Endodermal cell (in vitro differentiated cells): ENCODE data around the gene IL1F10. TPM values are rescaled to one million over a fixed set of nuclear protein-coding genes. Genes with fewer than 3 reads are reported as not detected.

Experiments
- DNase-seq: peaks from one replicate; pipeline ENCODE4 v3.0.0-alpha.2; 2017
- H3K27ac ChIP-seq: 2 replicates; pipeline ENCODE4 v1.5.1; 2013; ENCODE audit warnings: mild to moderate bottlenecking, low read depth, low read length, moderate library complexity
- H3K27me3 ChIP-seq: 2 replicates; pipeline ENCODE4 v1.6.1; 2013; ENCODE audit warnings: mild to moderate bottlenecking, low read length, moderate library complexity; ENCODE audit not compliant: insufficient read depth, control insufficient read depth, poor library complexity, severe bottlenecking
- H3K36me3 ChIP-seq: 2 replicates; pipeline ENCODE4 v1.7.0; 2013; ENCODE audit warnings: mild to moderate bottlenecking, low read length, moderate library complexity; ENCODE audit not compliant: control insufficient read depth, insufficient read depth
- H3K4me1 ChIP-seq: one replicate; pipeline ENCODE4 v1.7.0; 2013; ENCODE audit warnings: low read length; ENCODE audit not compliant: control insufficient read depth, insufficient read depth
- H3K4me3 ChIP-seq: 2 replicates; pipeline ENCODE4 v1.5.1; 2013; ENCODE audit warnings: mild to moderate bottlenecking, low read length, moderate library complexity
- H3K9ac ChIP-seq: 2 replicates; pipeline ENCODE4 v1.6.1; 2013; ENCODE audit warnings: mild to moderate bottlenecking, low read length, moderate library complexity; ENCODE audit not compliant: poor library complexity, severe bottlenecking; ENCODE audit errors: extremely low read depth
- H3K9me3 ChIP-seq: 2 replicates; pipeline ENCODE4 v1.6.1; 2013; ENCODE audit warnings: mild to moderate bottlenecking, low read length, moderate library complexity; ENCODE audit not compliant: control insufficient read depth
- H3K27ac Mint-ChIP-seq: 2 replicates; pipeline ENCODE4 v1.8.0; 2020; ENCODE audit warnings: mixed read lengths
- H3K27me3 Mint-ChIP-seq: 2 replicates; pipeline ENCODE4 v1.8.0; 2021; ENCODE audit warnings: mild to moderate bottlenecking, mixed read lengths; ENCODE audit not compliant: insufficient read depth
- H3K36me3 Mint-ChIP-seq: 2 replicates; pipeline ENCODE4 v1.8.0; 2020; ENCODE audit warnings: low read depth, mixed read lengths
- H3K4me1 Mint-ChIP-seq: 2 replicates; pipeline ENCODE4 v1.8.0; 2020; ENCODE audit warnings: mixed read lengths
- H3K4me3 Mint-ChIP-seq: 2 replicates; pipeline ENCODE4 v1.8.0; 2020; ENCODE audit warnings: mild to moderate bottlenecking, moderate library complexity, mixed read lengths
- H3K9me3 Mint-ChIP-seq: 2 replicates; pipeline ENCODE4 v1.8.0; 2020; ENCODE audit warnings: mild to moderate bottlenecking, mixed read lengths
- WGBS, 2 experiments: methylation state at CpG; one replicate each; pipeline versions ENCODE4 v1.1.5 to v1.1.7; 2013; ENCODE audit warnings: missing lambda C conversion rate in 2 of 2, mixed read lengths in 1 of 2; ENCODE audit not compliant: insufficient coverage in 1 of 2, insufficient read length in 1 of 2; 5-methylcytosine and 5-hydroxymethylcytosine counted together
- long read RNA-seq, 4 experiments: library from polyadenylated mRNA in 2 of 4; library from RNA in 1 of 4; library from capped mRNA in 1 of 4; stranded (forward) in 3 of 4; unstranded in 1 of 4; transcript quantifications; one replicate each; pipeline ENCODE4 v2.0.0, GENCODE V29; 2020 to 2021; ENCODE audit warnings: inconsistent platforms in 1 of 4
- polyA plus RNA-seq, 2 experiments: library from polyadenylated mRNA; stranded (reverse); fragments of 50-300 nt; gene quantifications; one replicate each; pipeline ENCODE4 v1.2.3, GENCODE V29; 2013
- total RNA-seq, 2 donors: library from RNA; stranded (reverse); fragmentation: NEBNext Ultra II Directional in 1 of 2; extraction: Animal tissue kit (Norgen Biotek cat#: 25700) in 1 of 2; gene quantifications; 2 replicates in 1 of 2; 3 replicates in 1 of 2; pipeline ENCODE4 v1.2.1, GENCODE V29; 2021
- TF ChIP-seq, protein P1 (sequence below): fragments of 200-600 bp; sonication (generic); conservative IDR thresholded peaks from 2 replicates; pipeline ENCODE4 v1.5.0; 2021; ENCODE audit warnings: antibody characterized with exemption, mild to moderate bottlenecking

Gene IL1F10, protein sequence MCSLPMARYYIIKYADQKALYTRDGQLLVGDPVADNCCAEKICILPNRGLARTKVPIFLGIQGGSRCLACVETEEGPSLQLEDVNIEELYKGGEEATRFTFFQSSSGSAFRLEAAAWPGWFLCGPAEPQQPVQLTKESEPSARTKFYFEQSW
- not detected for total RNA-seq
- polyA plus RNA-seq (2013, experiment 1 of 2) = not detected
- not detected for polyA plus RNA-seq (2013, experiment 2 of 2)
- long read RNA-seq, experiment 1 = 0 reads
- long read RNA-seq, experiment 2 = 0 reads
- long read RNA-seq, experiment 3 = 0 reads
- long read RNA-seq, experiment 4 = 0 reads

DNA sequence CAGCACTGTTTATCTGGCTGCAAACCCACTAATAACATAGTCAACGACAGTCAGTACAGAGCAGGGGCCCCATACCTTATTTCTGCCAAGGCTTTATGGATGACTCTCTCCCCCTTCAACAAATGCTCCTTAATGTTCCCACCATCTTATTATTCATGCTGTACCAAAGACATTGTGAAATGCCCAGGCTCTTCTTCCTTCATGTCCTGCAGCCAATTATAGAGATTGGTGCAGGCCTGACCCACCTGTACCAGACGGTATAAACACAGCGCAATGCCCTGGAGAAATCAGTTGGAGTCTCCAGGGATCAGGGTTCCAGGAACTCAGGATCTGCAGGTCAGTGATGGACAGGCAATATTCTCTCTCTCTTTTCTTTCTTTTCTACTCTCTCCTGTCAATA is at the start of gene IL1F10:
Gene IL1F10 (plus strand): TSS at position 290 of the 400 bp plus-strand sequence. CDS start 4,769 bp downstream, outside the sequence.
- Mint-ChIP-seq H3K36me3 (no peaks in the 10 kb centered on the region), H3K9me3 (peaks cover 5% of the 10 kb centered on the region), H3K4me3 (no peak within 1 kb of the TSS), H3K27me3 (peaks cover 35% of the 10 kb centered on the region), H3K4me1 (peaks cover 6% of the 10 kb centered on the region), H3K27ac (no peak within 1 kb of the TSS)
- TF ChIP-seq, protein P1, sequence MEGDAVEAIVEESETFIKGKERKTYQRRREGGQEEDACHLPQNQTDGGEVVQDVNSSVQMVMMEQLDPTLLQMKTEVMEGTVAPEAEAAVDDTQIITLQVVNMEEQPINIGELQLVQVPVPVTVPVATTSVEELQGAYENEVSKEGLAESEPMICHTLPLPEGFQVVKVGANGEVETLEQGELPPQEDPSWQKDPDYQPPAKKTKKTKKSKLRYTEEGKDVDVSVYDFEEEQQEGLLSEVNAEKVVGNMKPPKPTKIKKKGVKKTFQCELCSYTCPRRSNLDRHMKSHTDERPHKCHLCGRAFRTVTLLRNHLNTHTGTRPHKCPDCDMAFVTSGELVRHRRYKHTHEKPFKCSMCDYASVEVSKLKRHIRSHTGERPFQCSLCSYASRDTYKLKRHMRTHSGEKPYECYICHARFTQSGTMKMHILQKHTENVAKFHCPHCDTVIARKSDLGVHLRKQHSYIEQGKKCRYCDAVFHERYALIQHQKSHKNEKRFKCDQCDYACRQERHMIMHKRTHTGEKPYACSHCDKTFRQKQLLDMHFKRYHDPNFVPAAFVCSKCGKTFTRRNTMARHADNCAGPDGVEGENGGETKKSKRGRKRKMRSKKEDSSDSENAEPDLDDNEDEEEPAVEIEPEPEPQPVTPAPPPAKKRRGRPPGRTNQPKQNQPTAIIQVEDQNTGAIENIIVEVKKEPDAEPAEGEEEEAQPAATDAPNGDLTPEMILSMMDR = no peak
- no peak for DNase-seq
- Histone ChIP-seq H3K36me3 (no peaks in the 10 kb centered on the region), H3K9ac (no peak within 1 kb of the TSS), H3K4me1 (peaks cover 6% of the 10 kb centered on the region), H3K27ac (no peak within 1 kb of the TSS), H3K4me3 (peak within 1 kb of the TSS; percentile 50), H3K9me3 (peaks cover 11% of the 10 kb centered on the region), H3K27me3 (no peaks in the 10 kb centered on the region)
- 94% methylated on average over 3 of the region's 3 CpGs for WGBS, 2 experiments

DNA sequence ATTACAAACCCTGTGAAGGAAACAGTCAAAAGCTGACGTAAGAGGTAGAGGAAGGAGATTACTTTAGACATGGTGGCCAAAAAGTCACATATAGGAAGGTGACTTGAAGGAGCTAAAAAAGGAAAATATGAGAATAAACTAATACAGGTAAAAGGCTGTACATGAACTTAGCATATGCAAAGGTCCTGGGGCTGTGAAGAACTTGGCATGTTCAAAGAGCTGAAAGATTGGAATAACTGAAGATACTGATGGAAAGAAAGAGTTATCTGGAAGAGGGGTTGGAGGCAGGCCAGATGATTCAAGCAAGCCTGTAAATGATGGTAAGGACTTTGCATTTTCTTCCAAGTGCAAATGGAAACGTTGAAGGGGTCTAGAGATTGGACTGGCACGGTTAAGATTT is 49.3 kb upstream of the IL1F10 start:
- no peak overlapping the region for H3K4me3 Mint-ChIP-seq
- no peak overlapping the region for H3K9ac ChIP-seq
- TF ChIP-seq, protein P1 = no peak
- H3K27ac ChIP-seq = no peak overlapping the region
- no peaks in the 10 kb centered on the region for H3K9me3 ChIP-seq
- H3K36me3 ChIP-seq = no peaks in the 10 kb centered on the region
- H3K4me1 ChIP-seq = no peaks in the 10 kb centered on the region
- no peaks in the 10 kb centered on the region for H3K36me3 Mint-ChIP-seq
- no peak overlapping the region for H3K27ac Mint-ChIP-seq
- no peaks in the 10 kb centered on the region for H3K4me1 Mint-ChIP-seq
- peaks cover 66% of the 10 kb centered on the region for H3K27me3 ChIP-seq
- DNase-seq = no peak
- WGBS, 2 experiments = 80 to 81% methylated on average over 3 of the region's 3 CpGs
- H3K4me3 ChIP-seq = no peak overlapping the region
- peaks cover 7% of the 10 kb centered on the region for H3K9me3 Mint-ChIP-seq
- peaks cover 41% of the 10 kb centered on the region for H3K27me3 Mint-ChIP-seq

DNA sequence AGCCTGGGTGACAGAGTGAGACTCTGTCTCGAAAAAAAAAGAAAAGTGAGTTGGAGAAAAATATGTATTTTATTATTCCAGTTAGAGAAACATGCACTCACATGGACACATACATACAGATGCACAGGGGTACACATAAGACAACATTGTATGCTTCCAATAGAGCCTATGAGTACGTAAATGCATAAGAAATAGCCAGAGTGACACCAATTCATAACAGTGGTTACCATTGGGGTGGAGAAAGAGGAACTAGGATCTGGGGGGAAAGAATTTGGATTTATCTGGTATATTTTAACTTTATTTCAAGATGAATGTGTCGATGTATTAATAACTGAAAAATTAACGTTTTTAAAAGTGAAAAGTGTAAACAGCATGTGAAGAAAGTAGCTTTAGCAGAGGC is 46.5 kb upstream of the IL1F10 start:
- H3K36me3 Mint-ChIP-seq = no peaks in the 10 kb centered on the region
- Histone ChIP-seq H3K27ac (no peak overlapping the region), H3K9me3 (no peaks in the 10 kb centered on the region), H3K27me3 (peaks cover 77% of the 10 kb centered on the region), H3K9ac (no peak overlapping the region), H3K4me1 (no peaks in the 10 kb centered on the region), H3K4me3 (no peak overlapping the region), H3K36me3 (no peaks in the 10 kb centered on the region)
- H3K4me3 Mint-ChIP-seq = no peak overlapping the region
- peaks cover 52% of the 10 kb centered on the region for H3K27me3 Mint-ChIP-seq
- H3K4me1 Mint-ChIP-seq = no peaks in the 10 kb centered on the region
- TF ChIP-seq, protein P1 = no peak
- H3K27ac Mint-ChIP-seq = no peak overlapping the region
- WGBS, 2 experiments = 37 to 72% methylated on average over 3 to 4 of the region's 4 CpGs
- peaks cover 7% of the 10 kb centered on the region for H3K9me3 Mint-ChIP-seq
- no peak for DNase-seq
